GM21529 (cell line): ENCODE measurements around the gene CFAP65.

Experiments
- ATAC-seq: cut with Tn5 transposase; IDR thresholded peaks from one replicate; pipeline ENCODE4 v1.9.1; 2021; ENCODE audit not compliant: unreplicated experiment

The CFAP65 gene

DNA sequence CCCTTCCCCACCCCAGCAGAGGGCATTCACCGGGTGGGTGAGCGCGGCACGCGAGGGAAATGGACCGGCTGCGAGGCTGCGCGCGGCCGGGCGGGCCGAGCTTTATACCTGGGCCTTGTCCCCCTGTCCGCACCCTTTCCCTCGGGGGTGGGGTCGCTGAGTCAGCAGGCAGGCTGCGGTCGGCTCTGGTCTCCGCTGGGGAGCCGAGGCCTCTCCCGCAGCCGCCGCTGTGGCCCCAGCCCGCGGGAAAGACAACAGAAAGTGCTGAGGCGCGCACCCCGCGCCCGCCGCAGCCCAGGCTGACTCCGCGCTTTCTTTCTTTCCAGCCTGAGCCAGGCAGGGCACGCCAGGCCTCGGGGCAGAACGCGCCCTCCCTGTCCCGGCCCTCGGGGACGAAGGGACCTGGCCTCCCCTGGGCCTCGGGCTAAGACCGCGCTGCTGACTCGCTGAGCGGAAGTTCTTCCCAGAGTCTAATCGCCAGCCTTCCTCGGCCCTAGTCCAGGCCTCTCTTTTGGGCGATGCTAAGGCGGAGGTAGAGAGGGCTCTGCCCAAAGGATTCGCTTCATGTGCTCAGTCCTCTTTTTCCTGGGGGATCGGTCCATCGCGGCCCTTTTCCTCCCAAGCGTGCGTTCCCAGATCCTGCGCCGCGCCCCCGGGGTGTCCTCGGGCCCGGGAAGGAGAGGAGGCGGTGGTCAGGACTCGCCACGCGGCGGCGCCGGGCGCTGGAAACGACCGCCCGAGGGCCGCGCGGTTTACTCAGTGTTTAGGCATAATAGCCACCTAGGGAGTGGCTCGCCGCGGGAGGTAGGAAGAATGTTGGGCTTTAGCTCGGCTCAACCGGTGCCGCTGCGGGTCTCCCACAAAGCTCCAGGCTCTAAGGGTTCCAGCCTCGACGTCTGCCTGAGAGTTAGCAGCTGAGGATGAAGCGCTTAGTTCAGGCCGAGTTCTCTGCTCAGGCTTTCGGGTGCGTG lies 47.7 kb downstream of the CFAP65 start, which contains the start of gene CRYBA2:
Gene CRYBA2 (minus strand): TSS at position 78 of the 971 bp plus-strand sequence. CDS start 246 bp downstream, outside the sequence.
- no peak for ATAC-seq

DNA sequence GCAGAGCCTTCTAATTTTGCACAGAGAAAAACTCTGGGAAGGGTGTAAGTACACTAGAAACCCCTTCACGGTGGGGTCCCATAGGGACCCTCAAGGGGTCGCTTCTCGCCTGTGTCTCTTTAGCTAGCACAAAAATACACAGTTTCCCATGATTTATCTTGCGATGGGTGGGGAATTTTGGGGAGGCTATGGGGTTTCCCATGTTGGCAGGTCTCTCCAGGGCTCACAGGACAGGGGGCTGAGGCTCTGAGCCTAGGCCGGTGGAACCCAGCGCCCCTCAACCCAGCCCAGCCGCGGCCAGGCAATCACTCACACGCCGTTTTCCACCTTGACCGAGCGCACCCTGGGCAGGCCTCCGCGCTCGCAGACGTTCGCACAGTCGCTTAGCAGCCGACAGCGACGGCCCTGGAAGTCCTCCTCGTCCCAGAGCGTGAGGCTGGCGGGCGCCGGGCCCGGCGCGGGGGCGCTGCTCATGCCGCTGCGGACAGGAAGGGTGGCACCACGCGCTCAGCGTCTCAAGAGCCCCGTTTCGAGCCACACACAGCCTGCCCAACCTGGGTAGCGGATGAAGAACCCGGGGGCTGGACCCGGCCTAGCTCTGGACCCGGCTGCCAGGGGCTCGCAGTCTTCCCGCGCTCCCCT lies 48.5 kb downstream of the CFAP65 start:
- ATAC-seq = no peak

DNA sequence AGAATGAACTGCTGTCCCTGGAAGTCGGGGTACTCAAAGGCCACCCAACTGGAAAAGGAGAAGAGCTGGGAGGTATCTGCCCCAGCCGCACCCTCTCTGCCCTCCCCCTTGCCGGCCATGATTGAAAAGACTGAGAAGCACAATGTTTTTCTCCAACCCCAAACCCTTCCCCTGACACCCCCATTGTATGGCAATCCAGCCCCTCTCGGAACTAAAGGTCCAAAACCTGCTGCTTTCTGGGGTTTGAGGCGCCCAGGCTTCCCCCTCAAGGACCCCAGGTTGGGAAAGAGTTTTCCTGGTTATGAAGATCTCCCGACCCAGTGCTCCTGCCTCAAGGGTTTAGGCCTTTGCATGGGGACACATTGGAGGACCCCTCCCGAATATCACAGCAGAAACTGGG lies 49.1 kb downstream of the CFAP65 start:
- no peak for ATAC-seq

DNA sequence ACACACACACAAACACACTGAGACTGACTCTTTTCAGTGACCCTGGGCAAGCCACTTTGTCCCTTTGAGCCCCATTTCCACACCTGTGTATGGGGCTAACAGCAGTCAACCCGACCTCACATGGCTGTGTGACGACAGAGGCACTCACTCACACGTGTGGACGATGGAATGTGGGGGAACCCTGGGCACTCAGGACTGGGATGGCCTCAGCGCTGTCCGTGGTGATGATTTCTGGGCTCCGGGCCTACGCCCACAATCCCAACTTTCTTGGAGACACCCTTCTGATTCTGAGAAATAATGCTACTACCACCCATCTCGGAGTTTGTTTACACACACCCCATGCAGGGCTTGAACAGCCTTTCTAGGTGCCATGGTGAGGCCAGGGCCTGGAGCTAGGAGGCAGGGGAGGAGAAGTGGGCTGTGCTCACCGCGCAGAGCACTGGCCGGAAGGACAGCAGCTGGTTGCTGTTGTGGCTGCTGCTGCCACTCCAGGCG lies 49.6 kb downstream of the CFAP65 start:
- no peak for ATAC-seq

DNA sequence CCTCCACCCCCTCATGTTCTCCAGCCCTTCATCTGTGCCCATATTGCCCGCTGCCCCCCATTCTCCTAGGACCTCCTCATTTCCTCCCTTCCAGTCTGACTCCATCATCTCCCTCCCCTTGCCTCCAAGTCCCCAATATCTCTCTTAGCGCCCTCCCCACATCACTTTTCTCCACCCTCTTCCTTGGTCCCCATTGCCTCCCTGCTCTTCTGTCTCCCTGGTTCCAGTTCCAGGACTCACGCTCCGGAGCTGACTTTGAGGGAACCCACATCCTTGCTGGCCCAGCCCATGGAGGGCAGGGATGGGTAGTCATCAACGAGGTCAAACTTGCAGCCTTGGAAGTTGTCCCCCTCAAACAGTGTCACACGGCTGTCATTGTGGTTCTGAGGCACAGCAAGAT lies 50.7 kb downstream of the CFAP65 start:
- ATAC-seq = no peak

DNA sequence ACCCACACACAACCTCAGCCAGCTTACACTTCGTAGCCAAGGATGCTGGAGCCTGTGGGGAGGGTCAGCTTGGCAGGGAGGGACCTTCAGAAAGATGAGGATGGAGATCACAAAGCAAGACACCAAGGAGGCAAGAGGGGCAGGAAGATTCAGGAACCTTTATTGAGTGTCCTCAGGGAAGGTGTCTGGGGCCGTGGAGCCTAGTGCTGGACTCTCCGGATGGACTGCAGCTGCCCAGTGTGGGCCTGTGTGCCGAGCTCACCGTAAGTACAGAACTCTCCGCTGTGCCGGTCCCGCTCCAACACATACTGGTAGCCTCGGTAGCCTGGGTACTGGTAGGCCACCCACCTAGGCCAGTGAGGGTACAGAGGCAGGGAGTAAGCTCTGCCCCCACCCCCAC lies 51.3 kb downstream of the CFAP65 start:
- no peak for ATAC-seq

DNA sequence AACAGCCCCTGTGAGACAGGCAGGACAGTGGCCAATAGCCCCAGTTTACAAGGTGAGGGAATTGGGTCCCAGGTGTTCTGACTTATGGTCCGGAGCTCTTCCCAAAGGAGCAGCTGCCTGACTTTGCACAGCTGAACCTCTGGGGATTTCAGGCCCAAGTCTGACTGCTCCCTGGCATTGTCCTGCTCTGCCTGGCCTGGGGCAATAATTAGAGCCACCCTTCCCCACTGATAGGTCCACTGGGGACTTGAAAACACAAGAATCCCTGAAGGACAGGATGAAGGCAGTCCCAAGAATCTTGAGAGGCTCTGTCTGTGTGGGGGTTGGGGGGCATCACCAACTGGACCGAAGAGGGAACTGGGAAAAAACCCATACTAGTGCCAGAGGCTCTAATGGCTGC lies 52.7 kb downstream of the CFAP65 start:
- no peak for ATAC-seq

DNA sequence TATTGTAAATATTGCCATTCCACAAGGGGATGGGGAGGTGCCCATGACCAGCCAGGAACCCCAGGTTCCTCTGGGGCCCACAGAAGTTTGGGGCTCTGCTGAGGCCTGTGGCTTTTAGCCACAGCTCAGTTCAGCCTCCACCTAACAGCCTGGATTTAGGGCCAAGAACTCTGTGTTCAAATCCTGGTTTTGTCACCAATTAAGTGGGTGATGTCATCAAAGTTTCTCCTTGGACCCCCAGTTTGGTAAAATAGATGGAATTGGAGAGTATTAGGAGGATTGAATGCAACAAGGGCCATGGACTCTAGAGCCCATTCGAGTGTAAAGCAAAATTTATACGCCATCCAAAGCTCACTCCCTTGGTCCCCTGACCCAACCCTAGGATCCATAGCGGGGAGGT lies 53.2 kb downstream of the CFAP65 start:
- no peak for ATAC-seq

DNA sequence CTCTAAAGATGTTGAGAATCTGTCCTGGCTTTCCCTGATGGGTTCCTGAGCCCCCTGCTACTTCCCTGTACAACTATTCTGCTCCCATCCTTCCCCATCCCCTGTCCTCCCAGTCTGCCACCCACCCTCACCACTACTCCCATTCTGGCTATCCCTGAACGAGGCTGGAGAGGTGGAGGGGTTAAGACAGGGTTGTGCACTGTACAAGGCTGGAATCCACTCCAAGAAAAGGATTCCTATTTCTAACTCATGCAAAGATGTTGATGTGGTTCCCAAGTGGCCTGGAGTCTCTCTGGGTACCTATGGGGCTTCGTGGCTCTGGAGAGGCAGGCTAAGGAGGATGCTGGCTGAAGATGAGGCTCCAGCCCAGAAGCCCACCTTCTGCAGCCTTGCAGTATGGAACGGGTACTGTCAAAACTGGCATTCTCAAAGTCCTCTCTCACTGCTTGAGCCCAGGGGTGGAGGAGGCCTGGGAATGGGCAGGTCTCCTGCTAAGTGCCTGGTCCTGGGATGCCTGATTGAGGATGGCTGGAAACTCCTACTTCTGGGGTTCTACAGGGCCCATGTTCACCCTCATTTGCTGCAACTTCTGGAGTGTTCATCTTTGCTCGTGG lies 55.1 kb downstream of the CFAP65 start:
- no peak for ATAC-seq

DNA sequence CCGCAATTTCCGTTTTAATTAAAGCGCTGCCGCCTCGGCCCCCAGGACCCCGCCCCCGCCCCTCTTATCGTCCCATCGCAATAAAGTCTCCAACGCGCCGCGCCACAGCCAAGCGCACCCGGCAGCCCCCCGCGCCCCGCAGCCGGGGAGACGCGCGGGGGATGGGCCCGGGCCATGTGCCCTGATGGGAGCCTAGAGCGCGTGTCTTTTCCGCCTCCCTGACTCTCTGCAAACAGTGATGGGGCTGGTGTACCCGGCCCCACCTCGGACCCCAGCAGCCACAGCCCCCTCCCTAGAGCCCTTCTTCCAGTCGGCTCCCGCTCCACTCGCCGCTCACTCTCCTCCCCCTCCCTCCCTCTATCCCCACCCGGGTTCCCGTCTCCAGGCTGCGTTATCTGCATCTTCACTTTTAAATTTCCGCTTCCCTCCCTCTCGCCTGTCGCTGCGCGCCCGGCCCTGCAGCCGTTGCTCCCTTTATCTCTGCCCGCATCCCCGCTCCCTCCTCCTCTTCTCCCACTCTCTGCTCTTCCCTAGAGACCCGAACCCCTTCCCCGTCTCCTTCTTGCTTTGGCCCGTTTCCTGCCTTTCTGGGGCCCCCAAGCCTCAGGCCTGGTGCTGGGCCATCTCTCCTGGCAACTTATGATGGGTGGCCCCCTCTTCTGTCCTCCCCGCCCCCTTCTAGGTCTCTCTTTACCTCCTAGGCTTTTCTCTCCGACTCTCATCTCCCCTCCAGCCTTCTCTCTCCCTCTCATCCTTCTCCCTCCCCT lies 55.8 kb downstream of the CFAP65 start:
- ATAC-seq = no peak

DNA sequence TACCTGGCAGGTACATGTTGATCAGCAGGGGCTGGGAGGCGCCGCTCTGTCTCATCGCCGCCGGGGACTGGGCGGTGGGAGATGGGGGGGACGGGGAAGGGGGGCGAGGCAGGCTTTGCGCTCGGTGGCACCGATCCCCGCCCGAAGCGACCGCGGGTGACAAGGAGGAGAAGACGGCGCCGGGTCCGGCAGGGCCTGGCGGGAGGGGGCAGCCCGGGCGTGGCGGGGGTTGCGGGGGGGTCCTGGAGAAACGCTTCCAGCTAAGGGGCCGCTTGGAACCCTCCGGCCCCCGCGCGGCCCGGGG lies 56.3 kb downstream of the CFAP65 start, which contains the start of gene FEV:
Gene FEV (minus strand): TSS at position 164 of the 304 bp plus-strand sequence. CDS start 109 bp downstream, at position 55.
- ATAC-seq = no peak

DNA sequence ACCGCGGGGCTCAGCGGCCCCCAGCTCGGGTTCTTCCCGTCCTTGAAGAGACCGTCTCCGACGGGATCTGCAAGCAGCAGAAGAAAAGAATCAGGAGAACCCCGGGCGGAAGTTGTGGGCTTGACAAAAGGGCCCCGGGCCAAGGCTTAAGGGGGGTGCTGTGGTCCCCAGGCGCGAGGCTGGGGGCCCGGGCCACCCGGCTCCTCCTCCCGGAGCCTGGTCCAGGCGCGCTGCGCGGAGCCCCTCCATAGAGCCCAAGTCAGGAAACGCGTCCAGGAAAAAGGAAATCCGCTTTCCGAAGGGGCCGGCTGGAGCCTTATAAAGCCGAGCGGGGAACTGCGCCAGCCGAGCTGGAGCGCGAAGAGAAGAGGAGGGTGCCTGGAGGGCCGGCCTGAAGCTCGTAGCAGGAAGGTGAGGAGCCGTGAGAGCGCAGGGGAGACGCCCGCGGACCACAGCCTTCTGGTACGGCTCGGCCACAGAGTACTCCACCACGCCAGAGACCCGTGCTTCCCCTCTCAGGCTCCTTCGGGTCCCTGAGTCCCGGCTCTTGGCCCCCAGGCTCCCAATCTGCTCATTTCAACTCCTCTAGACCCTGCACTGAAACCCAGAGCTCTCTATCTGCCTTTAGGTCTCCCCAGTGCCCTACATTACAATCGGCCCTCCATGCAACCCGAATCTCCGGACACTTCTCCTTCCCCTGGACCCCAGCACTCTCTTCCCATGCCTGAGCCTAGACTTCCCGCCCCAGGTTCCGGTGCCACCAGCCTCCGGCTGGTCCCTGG lies 56.9 kb downstream of the CFAP65 start:
- ATAC-seq = no peak

DNA sequence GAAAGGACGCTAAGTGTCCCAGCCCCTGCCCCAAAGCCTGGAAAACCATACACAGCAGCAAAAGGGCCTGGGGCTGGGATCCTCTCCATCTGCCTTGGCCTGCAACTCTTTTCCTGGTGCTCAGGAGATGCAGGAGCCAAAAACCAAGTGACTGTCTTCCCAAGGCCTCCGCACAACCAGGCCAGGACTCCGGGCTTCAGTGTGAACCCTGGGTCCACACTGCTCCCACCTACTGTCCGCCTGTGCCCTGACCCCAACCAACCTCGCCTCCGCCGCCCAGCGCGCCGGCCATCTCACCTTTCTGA lies 57.4 kb downstream of the CFAP65 start:
- ATAC-seq = no peak

DNA sequence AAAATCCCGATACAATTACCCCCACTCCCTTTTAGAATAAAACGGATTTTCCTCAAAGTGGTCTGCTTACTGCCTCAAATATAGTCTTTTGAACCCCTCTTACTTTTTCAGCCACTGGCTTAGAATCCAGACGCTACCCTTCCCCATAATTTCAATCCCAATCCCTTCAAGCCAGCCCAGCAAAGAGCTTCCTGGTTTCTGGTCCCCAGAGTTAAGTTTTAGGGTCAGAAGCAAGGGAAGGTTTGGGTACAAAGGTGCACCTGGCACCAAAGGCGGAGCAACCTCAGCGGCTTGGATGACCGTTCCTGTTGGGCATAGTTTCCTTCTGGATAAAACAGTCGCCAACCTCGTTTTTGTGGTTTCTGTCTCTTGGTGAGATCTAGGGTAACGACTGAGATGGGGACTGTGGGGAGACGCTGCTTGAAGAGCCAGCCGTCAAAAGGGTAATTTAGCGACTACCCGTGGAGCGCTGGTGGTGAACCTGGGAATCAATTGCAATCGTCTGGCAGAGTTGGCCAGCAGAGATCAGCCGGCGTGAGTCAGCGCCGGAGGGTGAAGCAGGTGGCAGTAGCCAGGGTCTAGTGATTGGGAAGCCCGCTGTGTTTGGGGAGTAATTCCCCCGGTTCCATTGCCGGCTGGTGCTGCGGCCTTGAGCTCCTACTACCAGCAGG lies 57.9 kb downstream of the CFAP65 start:
- ATAC-seq = no peak

DNA sequence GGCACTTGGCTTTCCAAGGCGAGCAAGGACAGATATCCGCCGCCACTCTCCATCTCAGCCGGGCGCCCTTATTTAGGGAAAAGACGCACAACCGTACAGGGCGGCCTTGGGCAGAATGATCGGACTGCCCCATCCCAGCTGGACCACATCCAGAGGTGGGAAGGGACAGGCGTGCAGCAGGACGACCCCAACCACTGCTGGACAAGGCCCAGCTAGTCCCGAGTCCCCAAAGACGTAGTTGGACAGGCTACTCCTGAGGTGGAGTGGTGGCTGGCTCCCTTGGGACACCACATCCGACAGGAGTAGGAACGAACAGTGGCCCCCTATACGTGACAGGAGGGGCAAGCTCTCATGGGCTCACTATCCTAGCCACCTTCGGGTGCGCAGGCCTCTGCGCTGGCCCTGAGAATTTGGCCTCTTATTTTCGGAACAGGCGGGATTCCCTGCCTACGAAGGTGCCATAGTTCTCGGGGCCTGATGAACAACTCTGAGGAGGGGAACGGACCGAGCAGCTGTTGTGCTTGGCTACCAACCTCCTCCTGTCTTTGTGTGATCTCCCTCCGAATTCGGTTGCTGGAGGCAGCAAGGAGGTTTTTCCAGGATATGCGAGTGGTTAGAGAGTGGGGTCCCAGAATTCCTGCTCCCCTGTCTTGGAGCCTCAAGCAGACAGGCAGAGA lies 58.6 kb downstream of the CFAP65 start:
- ATAC-seq = no peak

DNA sequence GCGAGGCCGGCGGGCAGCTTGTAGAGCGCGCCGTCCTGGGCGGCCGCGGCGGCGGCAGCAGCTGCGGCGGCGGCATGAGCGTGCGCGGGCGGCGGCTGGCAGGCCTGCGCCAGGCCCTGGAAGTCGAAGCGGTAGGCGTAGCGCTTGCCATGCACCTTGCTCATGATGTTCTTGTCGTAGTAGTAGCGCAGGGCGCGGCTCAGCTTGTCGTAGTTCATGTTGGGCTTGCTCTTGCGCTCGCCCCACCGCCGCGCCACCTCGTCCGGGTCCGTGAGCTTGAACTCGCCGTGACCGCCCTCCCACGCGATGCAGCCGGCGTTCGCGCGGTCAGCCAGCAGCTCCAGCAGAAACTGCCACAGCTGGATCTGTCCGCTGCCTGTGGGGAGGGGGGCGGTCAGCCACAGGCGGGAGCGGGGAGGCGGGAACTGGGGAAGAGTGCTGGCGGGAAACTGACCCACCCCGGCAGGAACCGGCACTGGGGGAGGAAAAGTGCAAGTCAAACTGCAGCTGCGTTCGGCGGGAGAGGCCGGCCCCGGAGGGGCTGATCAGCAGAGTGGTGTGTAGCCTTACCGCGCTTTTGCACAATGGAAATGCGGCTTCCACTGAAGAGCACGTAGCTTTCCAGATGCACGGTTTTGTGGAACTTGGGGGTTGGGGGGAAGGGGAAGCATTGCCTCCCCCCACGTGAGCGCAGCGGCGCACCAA lies 59.3 kb downstream of the CFAP65 start:
- ATAC-seq = no peak

DNA sequence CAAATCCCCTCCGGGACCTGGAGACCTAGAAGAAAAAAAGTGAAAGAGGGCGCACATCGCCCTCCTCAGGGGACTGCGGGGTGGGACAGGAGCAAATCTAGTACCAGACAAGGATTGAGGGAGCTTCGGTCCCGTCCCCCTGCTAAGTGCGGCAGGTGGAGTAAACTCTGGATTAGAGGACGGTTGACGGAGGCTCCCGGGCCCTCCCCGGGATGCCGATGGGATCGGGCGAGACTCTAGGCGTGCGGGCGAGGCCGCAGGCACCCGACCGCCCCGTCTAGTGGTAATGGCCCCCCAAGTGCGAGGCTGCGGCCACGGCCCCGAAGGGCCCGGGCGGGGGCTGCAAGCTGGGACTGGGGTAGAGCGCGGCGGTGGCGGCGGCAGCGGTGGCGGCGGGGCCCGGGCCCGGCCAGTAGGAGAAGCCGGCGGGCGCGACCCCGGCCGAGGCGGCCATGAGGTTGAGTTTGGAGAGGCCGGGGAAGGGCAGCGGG lies 59.9 kb downstream of the CFAP65 start:
- ATAC-seq = no peak

DNA sequence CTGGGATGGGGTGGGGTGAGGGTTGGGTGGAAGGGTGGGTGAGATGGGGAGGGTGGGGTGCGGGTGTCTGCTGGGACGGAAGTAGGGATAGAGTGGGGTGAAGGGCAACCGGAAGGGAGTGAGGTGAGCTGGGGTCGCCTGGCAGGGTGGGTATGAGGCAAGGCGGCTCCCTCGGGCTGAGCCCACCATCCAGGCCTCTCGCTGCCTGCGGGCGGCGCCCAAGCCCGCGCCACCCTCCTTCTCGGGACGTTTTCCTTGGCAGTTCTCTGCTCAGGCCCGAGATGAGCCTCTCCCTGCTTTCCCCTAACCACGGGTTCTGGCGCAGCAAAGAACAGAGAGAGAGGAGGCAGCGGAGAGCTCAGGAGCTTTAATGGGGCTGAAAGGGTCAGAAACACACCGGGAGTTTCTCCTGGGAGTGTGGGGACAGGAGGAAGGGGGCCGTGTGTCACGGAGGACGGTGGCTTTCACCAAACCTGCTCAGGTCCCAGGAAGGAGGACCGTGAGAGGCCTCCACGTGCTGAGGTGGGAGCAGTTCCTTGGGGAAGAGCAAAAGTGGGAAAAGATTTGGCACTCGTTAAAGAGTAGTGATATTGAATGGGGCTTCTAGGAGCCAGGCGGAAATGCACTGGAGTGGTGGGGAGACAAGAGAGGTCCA lies 60.5 kb downstream of the CFAP65 start:
- no peak for ATAC-seq
